Stomach (tissue), 9 donors: ENCODE results near the gene C10orf90. TPM values are rescaled to one million over a fixed set of nuclear protein-coding genes. Genes with fewer than 3 reads are reported as not detected.

Source experiments
- DNase-seq, 2 donors: peaks; one replicate each; pipeline versions ENCODE4 v3.0.0 to v3.0.0-alpha.2; 2013 to 2019
- H3K27ac ChIP-seq, 5 donors: fragments of 200-600 bp in 4 of 5; sonication (generic) in 4 of 5; one replicate each; pipeline ENCODE4 v1.5.1; 2013 to 2019; ENCODE audit warnings: mild to moderate bottlenecking in 1 of 5, moderate library complexity in 1 of 5
- H3K27me3 ChIP-seq, 3 donors: fragments of 200-600 bp; sonication (generic); one replicate each; pipeline ENCODE4 v1.5.1; 2017 to 2019; ENCODE audit warnings: mixed run types in 1 of 3
- H3K36me3 ChIP-seq, 4 donors: fragments of 200-600 bp; sonication (generic); 1 replicate in 3 of 4; 2 replicates in 1 of 4; pipeline ENCODE4 v1.5.1; 2016 to 2019
- H3K4me1 ChIP-seq, 4 donors: fragments of 200-600 bp; sonication (generic); one replicate each; pipeline ENCODE4 v1.5.1; 2016 to 2019
- H3K4me3 ChIP-seq, 4 donors: fragments of 200-600 bp; sonication (generic) in 3 of 4; one replicate each; pipeline ENCODE4 v1.5.1; 2016 to 2019; ENCODE audit warnings: mild to moderate bottlenecking in 1 of 4
- H3K9me3 ChIP-seq, 4 donors: fragments of 200-600 bp; sonication (generic); one replicate each; pipeline ENCODE4 v1.5.1; 2016 to 2019
- CTCF ChIP-seq, 7 experiments: fragments of 450-650 bp in 4 of 7; fragments of 200-600 bp in 3 of 7; sonication (generic) in 3 of 7; IDR thresholded peaks; one replicate each; pipeline ENCODE4 v1.5.1; 2016 to 2019; ENCODE audit warnings: antibody characterized with exemption in 7 of 7, control low read depth in 2 of 7, mild to moderate bottlenecking in 1 of 7
- EP300 ChIP-seq: sonication (generic); formaldehyde crosslinking; IDR thresholded peaks from one replicate; pipeline ENCODE4 v1.6.1; 2017; ENCODE audit warnings: antibody characterized with exemption
- POLR2A ChIP-seq, 4 donors: fragments of 450-650 bp; IDR thresholded peaks; one replicate each; pipeline ENCODE4 v1.6.1; 2016; ENCODE audit warnings: antibody characterized with exemption in 4 of 4, control low read depth in 2 of 4, mild to moderate bottlenecking in 1 of 4, moderate library complexity in 1 of 4
- POLR2AphosphoS5 ChIP-seq, 3 donors: sonication (generic); formaldehyde crosslinking; IDR thresholded peaks; one replicate each; pipeline ENCODE4 v1.6.1; 2016; ENCODE audit warnings: antibody characterized with exemption in 3 of 3
- WGBS, 5 donors: extraction: QIAGEN DNeasy Blood & Tissue Kit in 3 of 5; methylation state at CpG; one replicate each; pipeline versions ENCODE4 v1.1.5 to v1.1.7; 2013 to 2018; 5-methylcytosine and 5-hydroxymethylcytosine counted together
- intact Hi-C: fragments of 100-400 bp; cut with DNase I; formaldehyde crosslinking; loops from one replicate; pipeline ENCODE4 v1.15.1; 2023; ENCODE audit warnings: low total_unique reads
- polyA plus RNA-seq, 3 donors: library from polyadenylated mRNA; stranded (reverse); fragments of 200-250 nt; gene quantifications; one replicate each; pipeline ENCODE4 v1.2.3, GENCODE V29; 2013
- total RNA-seq, 5 donors: library from RNA; depleted of rRNA; stranded (reverse); fragments of >200 nt; gene quantifications; one replicate each; pipeline versions ENCODE4 v1.1.0 to v1.2.3, GENCODE V29; 2014 to 2016
- donor health status: healthy with polysubstance abuse.
- donor health status: Bipolar disorder and iron deficiency.
- donor health status: healthy.

C10orf90 gene
- total and polyA plus RNA-seq, 8 donors: not detected

- H3K4me1 ChIP-seq: no peaks in the 10 kb centered on the region
- 38 to 75% (median 54%) methylated on average over 1 of the region's 1 CpG for WGBS, 5 donors
- H3K27ac ChIP-seq: no peak overlapping the region
- H3K36me3 ChIP-seq: no peaks in the 10 kb centered on the region
- H3K9me3 ChIP-seq: peaks cover 0 to 17% (median 5%) of the 10 kb centered on the region in 4 donors
- intact Hi-C loops: no loop called here
- TF ChIP-seq POLR2A (IDR thresholded peaks at IDR 0.05) (no peak), POLR2AphosphoS5 (IDR thresholded peaks at IDR 0.05) (no peak), EP300 (no peak), CTCF (IDR thresholded peaks at IDR 0.05) (no peak)
- H3K27me3 ChIP-seq: no peaks in the 10 kb centered on the region
- DNase-seq: no peak
- no peak overlapping the region for H3K4me3 ChIP-seq
Observed at GRCh38 chr10:126696684-126697083, 26.2 kb upstream of the C10orf90 start.

- no peak overlapping the region for H3K4me3 ChIP-seq
- intact Hi-C loops: no loop called here
- no peaks in the 10 kb centered on the region for H3K36me3 ChIP-seq
- H3K4me1 ChIP-seq: no peaks in the 10 kb centered on the region
- no peak overlapping the region for H3K27ac ChIP-seq
- WGBS, 5 donors: 0 to 77% (median 53%) methylated on average over 1 of the region's 1 CpG
- no peak for TF ChIP-seq CTCF (IDR thresholded peaks at IDR 0.05)
- TF ChIP-seq POLR2A (IDR thresholded peaks at IDR 0.05): no peak
- DNase-seq: no peak
- peaks cover 0 to 24% (median 12%) of the 10 kb centered on the region in 4 donors for H3K9me3 ChIP-seq
- no peaks in the 10 kb centered on the region for H3K27me3 ChIP-seq
Observed at GRCh38 chr10:126691456-126691855, 21.0 kb upstream of the C10orf90 start.

GRCh38 chr10:126690534-126690933 lies 20.0 kb upstream of the C10orf90 start:
- Histone ChIP-seq H3K9me3 (peaks cover 0 to 24% (median 12%) of the 10 kb centered on the region in 4 donors), H3K27ac (no peak overlapping the region), H3K27me3 (no peaks in the 10 kb centered on the region), H3K4me3 (no peak overlapping the region), H3K4me1 (no peaks in the 10 kb centered on the region), H3K36me3 (no peaks in the 10 kb centered on the region)
- intact Hi-C loops: no loop called here
- DNase-seq: no peak
- 42 to 49% (median 46%) methylated on average over 2 of the region's 2 CpGs for WGBS, 5 donors
- TF ChIP-seq POLR2A (IDR thresholded peaks at IDR 0.05) (no peak), CTCF (IDR thresholded peaks at IDR 0.05) (no peak), POLR2AphosphoS5 (IDR thresholded peaks at IDR 0.05) (no peak), EP300 (no peak)

GRCh38 chr10:126689461-126689994 lies 19.0 kb upstream of the C10orf90 start:
- no peak for TF ChIP-seq POLR2A (IDR thresholded peaks at IDR 0.05)
- TF ChIP-seq CTCF (IDR thresholded peaks at IDR 0.05): no peak
- no peak for TF ChIP-seq EP300
- no peak for TF ChIP-seq POLR2AphosphoS5 (IDR thresholded peaks at IDR 0.05)
- 74 to 91% (median 86%) methylated on average over 2 to 4 of the region's 4 CpGs for WGBS, 5 donors
- intact Hi-C loops: no loop called here

More at GRCh38 chr10:126689461-126689994, 19.0 kb upstream of the C10orf90 start:
- Histone ChIP-seq H3K27ac (no peak overlapping the region), H3K9me3 (peaks cover 0 to 21% (median 12%) of the 10 kb centered on the region in 4 donors), H3K4me1 (no peaks in the 10 kb centered on the region), H3K27me3 (no peaks in the 10 kb centered on the region), H3K36me3 (no peaks in the 10 kb centered on the region), H3K4me3 (no peak overlapping the region)
- DNase-seq: no peak
